ENCODE measurements around the gene HNRNPA0.

HNRNPA0 gene

DNA sequence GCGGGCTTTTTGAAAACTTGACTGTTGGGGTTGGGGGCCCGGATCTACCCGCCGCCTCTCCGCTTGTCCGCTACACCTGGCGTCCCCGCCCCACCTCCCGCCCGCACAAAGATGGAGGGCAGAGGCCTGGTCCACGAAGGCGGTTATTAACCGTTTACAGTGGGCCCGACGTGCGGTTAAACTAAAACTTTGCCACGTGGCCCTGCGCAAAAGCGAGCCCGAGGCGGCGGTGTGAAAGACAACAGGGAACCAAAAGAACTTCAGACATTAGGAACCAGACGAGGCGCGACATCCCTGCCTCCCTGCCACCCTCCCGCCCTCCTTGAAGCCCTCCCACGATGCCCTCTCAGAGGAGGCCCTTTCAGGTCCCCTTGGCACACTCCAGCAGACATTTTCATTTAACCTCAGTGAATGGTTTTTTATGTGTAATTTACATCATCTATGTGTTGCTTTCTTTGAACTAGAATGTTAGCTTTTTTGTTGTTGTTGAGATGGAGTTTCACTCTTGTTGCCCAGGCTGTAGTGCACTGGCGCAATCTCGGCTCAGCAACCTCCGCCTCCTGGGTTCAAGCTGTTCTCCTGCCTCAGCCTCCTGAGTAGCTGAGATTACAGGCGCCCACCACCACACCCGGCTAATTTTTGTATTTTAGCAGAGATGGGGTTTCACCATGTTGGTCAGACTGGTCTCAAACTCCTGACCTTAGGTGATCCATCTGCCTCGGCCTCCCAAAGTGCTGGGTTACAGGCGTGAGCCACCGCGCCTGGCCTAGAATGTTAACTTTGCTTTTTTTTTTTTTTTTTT, 999 bp upstream of the HNRNPA0 start:
- no peak for DNase-seq (ENCODE audit: low spot score)

- DNase-seq (ENCODE audit: low spot score) = no peak
Observed at GRCh38 chr5:137753691-137754187, 424 bp downstream of the HNRNPA0 start.

- DNase-seq (ENCODE audit: low spot score) = peak; percentile 11
Observed at GRCh38 chr5:137752905-137753690, 1.1 kb downstream of the HNRNPA0 start.

DNA sequence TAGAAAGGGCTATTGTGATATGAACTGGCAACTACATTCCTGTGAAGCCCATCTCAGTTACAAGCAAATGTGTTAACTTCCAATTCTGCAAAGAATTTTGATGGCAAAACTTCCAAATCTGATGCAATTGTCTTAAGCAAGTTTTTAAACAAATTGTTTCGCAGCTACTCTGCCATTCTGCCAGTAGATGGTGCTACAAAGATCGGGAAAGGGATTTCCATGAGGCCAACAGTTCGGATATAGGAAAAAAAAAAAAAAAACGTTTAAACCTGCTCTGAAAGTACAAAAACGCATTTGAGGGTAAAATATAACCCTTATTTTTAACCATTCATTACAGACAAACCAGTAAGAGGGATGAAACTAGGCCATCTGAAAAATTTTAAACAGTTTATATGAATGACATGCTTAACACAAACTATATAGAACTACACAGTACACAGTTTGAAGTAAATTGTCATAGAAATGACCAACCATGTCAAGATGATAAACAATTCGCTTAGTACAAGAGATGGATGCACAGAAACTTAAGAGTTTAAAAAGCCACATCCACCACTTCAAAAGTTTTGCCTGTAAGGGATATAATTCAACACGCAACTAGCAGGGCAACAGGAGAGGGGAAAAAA, 2.2 kb downstream of the HNRNPA0 start:
- DNase-seq (ENCODE audit: low spot score) = peak; percentile 19

DNA sequence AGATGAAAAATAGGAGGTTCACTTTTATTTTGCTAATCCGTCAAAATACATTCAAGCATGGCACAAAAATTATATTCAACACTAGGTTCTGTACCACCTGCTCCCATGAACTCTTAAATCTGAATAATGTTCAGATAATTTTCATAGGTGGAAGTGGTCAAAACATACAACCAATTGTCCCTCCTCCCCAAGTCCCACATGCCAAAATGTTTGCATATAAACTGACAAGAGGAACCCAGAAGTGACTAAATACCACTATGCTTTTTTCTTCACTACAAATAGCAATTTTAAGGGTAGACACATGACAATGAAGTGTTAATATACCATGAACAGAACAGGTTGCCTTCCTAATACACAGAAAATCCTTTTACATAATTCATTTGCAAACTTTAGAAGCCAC, 3.7 kb downstream of the HNRNPA0 start:
- DNase-seq (ENCODE audit: low spot score) = no peak

DNA sequence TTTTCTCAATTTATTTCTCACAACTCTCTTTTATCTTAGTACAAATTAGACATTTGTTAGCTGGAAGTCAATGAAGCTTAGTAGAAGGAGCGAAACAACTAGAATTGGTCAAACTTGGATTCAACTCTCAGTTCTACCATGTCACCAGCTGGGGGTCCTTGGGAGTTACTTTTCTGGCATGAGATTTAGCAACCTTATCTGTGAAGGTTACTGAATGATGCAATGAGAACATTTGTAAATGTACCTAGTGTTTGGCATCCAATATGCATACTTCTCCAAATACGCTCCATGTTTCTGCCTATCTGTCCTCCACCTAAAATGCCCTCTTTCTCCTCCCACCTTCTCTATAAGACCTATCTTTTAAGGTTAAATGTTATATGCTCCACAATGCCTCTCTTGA, 6.3 kb downstream of the HNRNPA0 start:
- DNase-seq (ENCODE audit: low spot score) = no peak

- DNase-seq (ENCODE audit: low spot score) = peak; percentile 75
Observed at GRCh38 chr5:137743031-137743640, 11.0 kb downstream of the HNRNPA0 start.

GRCh38 chr5:137741718-137742117, 12.4 kb downstream of the HNRNPA0 start:
- DNase-seq (ENCODE audit: low spot score) = no peak

DNA sequence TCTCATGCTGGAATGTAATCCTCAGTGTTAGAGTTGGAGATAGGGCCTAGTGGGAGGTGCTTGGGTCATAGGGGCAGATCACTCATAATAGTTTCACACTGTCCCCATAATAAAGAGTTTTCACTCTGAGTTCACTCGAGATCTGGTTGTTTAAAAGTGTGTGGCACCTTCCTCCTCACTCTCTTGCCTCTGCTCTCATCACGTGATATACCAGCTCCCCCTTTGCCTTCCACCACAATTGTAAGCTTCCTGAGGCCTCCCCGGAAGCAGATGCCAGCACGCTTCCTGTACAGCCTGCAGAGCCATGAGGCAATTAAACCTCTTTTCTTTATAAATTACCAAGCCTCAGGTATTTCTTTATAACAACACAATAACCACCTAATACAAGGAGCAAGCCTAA, 14.4 kb downstream of the HNRNPA0 start:
- DNase-seq (ENCODE audit: low spot score) = no peak

- no peak for DNase-seq (ENCODE audit: low spot score)
Observed at GRCh38 chr5:137738947-137739346, 15.2 kb downstream of the HNRNPA0 start.

GRCh38 chr5:137737349-137738131, 16.6 kb downstream of the HNRNPA0 start:
- peak; percentile 41 for DNase-seq (ENCODE audit: low spot score)

GRCh38 chr5:137736496-137736895, 17.7 kb downstream of the HNRNPA0 start:
- no peak for DNase-seq (ENCODE audit: low spot score)

- peak; percentile 41 for DNase-seq (ENCODE audit: low spot score)
Observed at GRCh38 chr5:137735555-137736284, 18.4 kb downstream of the HNRNPA0 start, which contains the start of gene KLHL3. KLHL3 (minus strand) TSS chr5:137736089; CDS start chr5:137735646, 443 bp downstream.

DNA sequence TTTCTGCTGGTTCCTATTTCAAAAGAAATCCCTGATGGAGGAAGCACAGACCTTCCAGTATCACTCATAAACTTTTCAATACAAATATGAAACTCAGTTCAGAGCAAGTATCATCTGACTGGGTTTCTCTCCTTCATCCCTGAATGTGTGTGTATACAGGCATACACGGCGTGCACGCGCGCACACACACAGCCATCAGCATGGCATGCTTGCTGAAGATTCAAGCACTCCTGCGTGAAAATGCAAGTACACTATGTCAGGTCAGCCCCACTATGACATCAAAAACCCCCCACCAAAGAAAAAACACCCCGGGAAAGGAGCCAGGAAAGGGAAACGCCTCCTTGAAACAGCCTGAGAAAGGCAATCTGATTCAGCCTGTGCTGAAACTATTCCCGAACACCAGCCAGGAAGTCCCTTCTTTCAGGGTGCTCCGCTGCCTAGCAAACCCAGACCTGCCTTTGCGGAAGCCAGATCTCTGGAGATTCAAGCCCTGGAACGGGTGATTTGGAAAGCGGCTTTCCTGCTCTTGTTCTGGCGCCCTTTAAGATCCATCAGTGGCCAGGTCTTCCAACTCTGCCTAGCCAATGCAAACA, 19.1 kb downstream of the HNRNPA0 start:
- peak; percentile 8 for DNase-seq (ENCODE audit: low spot score)

DNA sequence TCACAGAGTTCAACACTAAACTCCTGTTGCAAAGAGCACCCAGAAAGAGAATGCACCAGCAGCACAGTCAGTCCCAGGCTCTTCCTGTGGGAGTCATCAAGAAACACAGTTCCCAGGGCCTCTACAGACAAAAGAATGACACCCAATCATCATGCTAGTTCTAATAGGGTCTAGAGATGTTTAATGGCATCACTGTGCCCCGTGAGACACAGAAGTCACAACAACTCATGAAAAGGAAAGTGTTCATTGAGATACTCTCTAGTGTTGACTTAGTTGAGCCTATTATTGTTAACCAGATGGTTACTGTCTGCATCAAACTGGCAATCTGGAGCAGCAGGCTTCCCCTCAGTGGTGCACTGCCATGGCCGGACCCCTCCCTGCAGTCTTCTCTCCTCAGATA, 19.8 kb downstream of the HNRNPA0 start:
- no peak for DNase-seq (ENCODE audit: low spot score)

DNA sequence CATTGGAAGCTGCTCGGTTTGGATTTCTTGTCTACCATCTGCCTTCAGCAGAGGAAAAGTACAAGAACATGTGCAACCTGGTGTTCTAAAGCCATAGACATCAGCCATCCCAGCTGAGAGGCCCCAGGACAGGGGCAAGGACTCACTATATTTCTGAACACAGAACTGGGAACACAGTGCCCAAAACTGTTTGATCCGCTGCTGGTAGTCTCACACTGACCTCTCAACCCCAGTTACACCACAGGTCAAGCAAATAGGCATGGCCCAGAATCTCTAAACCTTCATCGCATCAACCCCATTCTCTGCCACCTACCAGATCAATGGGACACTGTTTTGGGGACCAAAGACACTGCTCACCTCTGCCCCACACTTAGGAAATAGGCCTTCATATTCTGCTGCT, 20.2 kb downstream of the HNRNPA0 start:
- no peak for DNase-seq (ENCODE audit: low spot score)

DNA sequence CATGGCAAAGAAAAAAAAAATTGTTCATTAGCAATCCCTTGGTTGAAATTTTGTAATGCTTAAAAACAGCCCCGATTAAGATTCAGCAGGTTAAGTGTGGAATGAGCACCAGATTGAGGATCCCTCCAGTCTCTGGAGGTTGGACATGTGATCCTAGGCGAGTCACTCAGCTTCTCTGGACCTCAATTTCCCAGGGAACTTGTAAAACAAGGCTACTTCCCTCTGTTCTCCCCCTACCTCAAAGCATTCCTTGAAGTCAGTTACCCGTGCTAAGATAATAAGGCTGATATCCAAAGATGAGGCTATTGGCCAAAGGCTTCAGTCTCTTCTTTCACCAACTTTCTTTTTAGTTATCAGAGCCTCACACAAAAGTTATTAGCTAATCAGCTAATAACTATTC, 21.2 kb downstream of the HNRNPA0 start:
- no peak for DNase-seq (ENCODE audit: low spot score)

- DNase-seq (ENCODE audit: low spot score) = no peak
Observed at GRCh38 chr5:137731176-137731575, 23.0 kb downstream of the HNRNPA0 start.

GRCh38 chr5:137730336-137730735, 23.8 kb downstream of the HNRNPA0 start:
- no peak for DNase-seq (ENCODE audit: low spot score)

- DNase-seq (ENCODE audit: low spot score) = no peak
Observed at GRCh38 chr5:137728048-137728447, 26.1 kb downstream of the HNRNPA0 start.

Data from CD4-positive, alpha-beta T cell treated with Interleukin-6 at 100 ng/mL for 8 hours (primary cell).